Breast epithelium (tissue), 4 donors: ENCODE measurements around the gene APOA4. TPM values are rescaled to one million over a fixed set of nuclear protein-coding genes. Genes with fewer than 3 reads are reported as not detected.

Source experiments
- DNase-seq, 2 donors: peaks; one replicate each; pipeline ENCODE4 v3.0.0-alpha.2; 2019; ENCODE audit warnings: low spot score in 2 of 2
- H3K27ac ChIP-seq, 2 donors: fragments of 200-600 bp; sonication (generic) in 1 of 2; one replicate each; pipeline ENCODE4 v1.5.1; 2016 to 2019; ENCODE audit warnings: mild to moderate bottlenecking in 1 of 2
- H3K27me3 ChIP-seq, 2 donors: fragments of 200-600 bp; sonication (generic) in 1 of 2; one replicate each; pipeline versions ENCODE4 v1.5.1 to v1.6.0; 2017 to 2019; ENCODE audit warnings: control low read depth in 1 of 2, mild to moderate bottlenecking in 1 of 2
- H3K36me3 ChIP-seq: fragments of 200-600 bp; one replicate; pipeline ENCODE4 v1.5.1; 2019
- H3K4me1 ChIP-seq, 2 donors: fragments of 200-600 bp; sonication (generic); one replicate each; pipeline ENCODE4 v1.5.1; 2016 to 2019; ENCODE audit warnings: control low read depth in 1 of 2
- H3K4me3 ChIP-seq, 3 donors: fragments of 200-600 bp; sonication (generic); 1 replicate in 2 of 3; 2 replicates in 1 of 3; pipeline ENCODE4 v1.5.1; 2016 to 2019; ENCODE audit warnings: mild to moderate bottlenecking in 3 of 3, moderate library complexity in 2 of 3
- H3K9me3 ChIP-seq, 2 donors: fragments of 200-600 bp; sonication (generic) in 1 of 2; one replicate each; pipeline ENCODE4 v1.5.1; 2016 to 2019; ENCODE audit warnings: control low read depth in 1 of 2
- POLR2A ChIP-seq: fragments of 450-650 bp; IDR thresholded peaks from one replicate; pipeline ENCODE4 v1.6.1; 2016; ENCODE audit warnings: antibody characterized with exemption, mild to moderate bottlenecking, moderate library complexity
- POLR2AphosphoS5 ChIP-seq, 3 donors: sonication (generic); formaldehyde crosslinking; IDR thresholded peaks; one replicate each; pipeline ENCODE4 v1.6.1; 2017; ENCODE audit warnings: antibody characterized with exemption in 3 of 3
- intact Hi-C: fragments of 100-400 bp; cut with DNase I; formaldehyde crosslinking; loops from one replicate; pipeline ENCODE4 v1.15.1; 2023; ENCODE audit warnings: low total_unique reads
- total RNA-seq, 3 donors: library from RNA; depleted of rRNA; stranded (reverse); fragments of >200 nt; gene quantifications; one replicate each; pipeline ENCODE4 v1.1.0, GENCODE V29; 2016
- TF ChIP-seq, protein P1 (sequence below), 3 donors: fragments of 450-650 bp; IDR thresholded peaks; one replicate each; pipeline ENCODE4 v1.5.1; 2016 to 2017; ENCODE audit warnings: antibody characterized with exemption in 3 of 3, mild to moderate bottlenecking in 3 of 3, moderate library complexity in 3 of 3

The APOA4 gene
- total RNA-seq, 3 donors from 2014 or later: 0.33 TPM; not detected in 2

DNA sequence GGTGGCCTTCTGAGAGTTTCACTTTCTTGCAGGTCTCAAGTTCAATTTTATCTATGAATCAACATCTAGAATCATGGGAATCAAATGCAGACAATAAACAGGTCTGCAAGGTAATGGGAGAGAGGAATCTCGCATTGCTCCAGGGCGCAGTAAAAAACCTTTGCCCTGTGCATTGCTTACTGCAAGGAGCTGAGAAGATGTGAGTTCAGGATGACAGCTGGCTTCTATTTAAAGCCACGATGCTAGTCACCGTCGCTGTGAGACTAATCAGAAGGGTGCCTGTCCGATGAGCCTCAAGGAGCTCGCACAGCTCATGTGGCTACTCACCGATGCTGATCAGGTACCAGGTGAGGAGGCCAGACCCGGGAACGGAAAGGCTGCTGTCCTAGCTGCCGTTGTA, 44.5 kb upstream of the APOA4 start:
- TF ChIP-seq, protein P1, sequence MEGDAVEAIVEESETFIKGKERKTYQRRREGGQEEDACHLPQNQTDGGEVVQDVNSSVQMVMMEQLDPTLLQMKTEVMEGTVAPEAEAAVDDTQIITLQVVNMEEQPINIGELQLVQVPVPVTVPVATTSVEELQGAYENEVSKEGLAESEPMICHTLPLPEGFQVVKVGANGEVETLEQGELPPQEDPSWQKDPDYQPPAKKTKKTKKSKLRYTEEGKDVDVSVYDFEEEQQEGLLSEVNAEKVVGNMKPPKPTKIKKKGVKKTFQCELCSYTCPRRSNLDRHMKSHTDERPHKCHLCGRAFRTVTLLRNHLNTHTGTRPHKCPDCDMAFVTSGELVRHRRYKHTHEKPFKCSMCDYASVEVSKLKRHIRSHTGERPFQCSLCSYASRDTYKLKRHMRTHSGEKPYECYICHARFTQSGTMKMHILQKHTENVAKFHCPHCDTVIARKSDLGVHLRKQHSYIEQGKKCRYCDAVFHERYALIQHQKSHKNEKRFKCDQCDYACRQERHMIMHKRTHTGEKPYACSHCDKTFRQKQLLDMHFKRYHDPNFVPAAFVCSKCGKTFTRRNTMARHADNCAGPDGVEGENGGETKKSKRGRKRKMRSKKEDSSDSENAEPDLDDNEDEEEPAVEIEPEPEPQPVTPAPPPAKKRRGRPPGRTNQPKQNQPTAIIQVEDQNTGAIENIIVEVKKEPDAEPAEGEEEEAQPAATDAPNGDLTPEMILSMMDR (IDR thresholded peaks at IDR 0.05): no peak
- no peak for TF ChIP-seq POLR2AphosphoS5 (IDR thresholded peaks at IDR 0.05)
- no peak for TF ChIP-seq POLR2A
- no peaks in the 10 kb centered on the region for H3K4me1 ChIP-seq
- peaks cover under 1% of the 10 kb centered on the region for H3K36me3 ChIP-seq
- H3K27me3 ChIP-seq: no peaks in the 10 kb centered on the region
- no peaks in the 10 kb centered on the region for H3K9me3 ChIP-seq
- no peak overlapping the region for H3K4me3 ChIP-seq
- intact Hi-C loops: no loop called here
- no peak for DNase-seq
- H3K27ac ChIP-seq: no peak overlapping the region

DNA sequence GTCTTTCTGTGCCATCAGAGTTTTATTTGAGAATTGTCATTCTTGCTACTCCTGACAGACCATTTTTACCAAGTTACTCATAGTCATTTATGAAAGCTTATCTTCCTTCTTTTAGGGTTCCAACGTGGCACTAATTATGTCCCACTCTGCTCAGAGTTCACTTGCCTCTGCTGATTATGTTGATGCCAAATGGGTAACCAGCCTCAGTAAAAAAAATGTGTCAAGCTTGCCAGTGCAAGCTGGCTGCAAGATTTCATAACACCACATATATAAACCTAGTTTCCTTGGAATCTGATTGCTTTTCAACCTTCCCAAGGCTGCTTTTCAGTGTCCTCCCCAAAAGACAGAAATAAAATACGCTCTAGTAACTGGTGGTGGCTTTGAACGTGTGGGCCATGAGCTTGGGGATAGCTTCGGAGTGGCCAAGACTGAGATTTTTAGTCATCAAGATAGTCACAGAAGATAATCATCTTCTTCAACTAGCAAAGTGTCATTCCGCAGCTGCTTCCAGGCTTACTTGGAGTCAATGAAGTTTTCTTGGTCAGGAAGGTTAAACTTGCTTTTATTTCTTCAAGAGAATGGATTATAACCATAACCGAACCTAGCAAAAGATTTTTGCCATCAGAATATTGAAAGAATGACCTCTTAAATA, 43.8 kb upstream of the APOA4 start:
- TF ChIP-seq POLR2A (no peak), POLR2AphosphoS5 (IDR thresholded peaks at IDR 0.05) (no peak)
- TF ChIP-seq, protein P1 (IDR thresholded peaks at IDR 0.05): no peak
- Histone ChIP-seq H3K36me3 (no peaks in the 10 kb centered on the region), H3K4me3 (no peak overlapping the region), H3K27me3 (no peaks in the 10 kb centered on the region), H3K9me3 (no peaks in the 10 kb centered on the region), H3K27ac (no peak overlapping the region), H3K4me1 (no peaks in the 10 kb centered on the region)
- intact Hi-C loops: no loop called here
- no peak for DNase-seq

DNA sequence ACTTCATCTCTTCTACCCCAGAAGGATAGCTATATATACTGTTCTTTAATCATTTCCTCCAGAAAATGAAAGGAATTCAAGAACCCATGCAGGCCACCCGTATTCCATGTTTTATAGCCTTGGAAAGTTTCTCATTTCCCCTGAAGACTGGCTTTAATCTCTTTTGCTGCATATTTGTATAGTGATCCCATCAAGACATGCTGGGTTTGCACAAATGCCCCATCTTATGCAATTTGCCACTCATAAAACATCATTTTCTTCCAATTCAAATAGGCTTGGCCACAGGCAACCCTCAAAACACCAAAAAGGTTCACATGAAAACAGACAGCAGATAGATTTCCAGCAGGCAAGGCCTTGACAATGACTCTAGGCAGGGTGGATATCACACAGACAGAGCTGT, 42.6 kb upstream of the APOA4 start:
- Histone ChIP-seq H3K27me3 (no peaks in the 10 kb centered on the region), H3K4me1 (no peaks in the 10 kb centered on the region), H3K9me3 (no peaks in the 10 kb centered on the region), H3K27ac (no peak overlapping the region), H3K4me3 (no peak overlapping the region), H3K36me3 (no peaks in the 10 kb centered on the region)
- intact Hi-C loops: no loop called here
- no peak for DNase-seq
- TF ChIP-seq POLR2A: no peak
- TF ChIP-seq POLR2AphosphoS5 (IDR thresholded peaks at IDR 0.05): no peak
- TF ChIP-seq, protein P1 (IDR thresholded peaks at IDR 0.05): no peak

DNA sequence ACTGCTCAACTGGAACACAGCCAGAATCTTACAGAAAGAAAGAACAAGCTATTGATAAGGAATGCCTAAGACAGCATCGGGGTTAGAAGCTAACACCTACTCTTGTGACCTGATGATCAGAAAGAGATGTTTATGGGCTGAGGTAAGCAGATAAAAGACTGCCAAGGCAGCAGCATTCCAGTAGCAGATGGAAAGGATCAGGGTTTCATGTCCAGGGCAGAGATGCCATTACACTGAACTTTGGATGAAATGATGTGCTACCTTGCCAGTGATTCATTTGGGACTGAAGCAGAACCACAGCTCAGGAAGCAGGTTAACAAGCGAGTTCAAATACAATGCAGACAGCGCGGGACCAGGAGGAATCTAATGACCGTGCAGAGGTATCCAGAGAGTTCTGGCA, 41.4 kb upstream of the APOA4 start:
- TF ChIP-seq POLR2A (no peak), POLR2AphosphoS5 (IDR thresholded peaks at IDR 0.05) (no peak)
- TF ChIP-seq, protein P1 (IDR thresholded peaks at IDR 0.05): no peak
- no peaks in the 10 kb centered on the region for H3K36me3 ChIP-seq
- no peaks in the 10 kb centered on the region for H3K4me1 ChIP-seq
- H3K4me3 ChIP-seq: no peak overlapping the region
- DNase-seq: no peak
- no peak overlapping the region for H3K27ac ChIP-seq
- no peaks in the 10 kb centered on the region for H3K27me3 ChIP-seq
- intact Hi-C loops: no loop called here
- no peaks in the 10 kb centered on the region for H3K9me3 ChIP-seq

DNA sequence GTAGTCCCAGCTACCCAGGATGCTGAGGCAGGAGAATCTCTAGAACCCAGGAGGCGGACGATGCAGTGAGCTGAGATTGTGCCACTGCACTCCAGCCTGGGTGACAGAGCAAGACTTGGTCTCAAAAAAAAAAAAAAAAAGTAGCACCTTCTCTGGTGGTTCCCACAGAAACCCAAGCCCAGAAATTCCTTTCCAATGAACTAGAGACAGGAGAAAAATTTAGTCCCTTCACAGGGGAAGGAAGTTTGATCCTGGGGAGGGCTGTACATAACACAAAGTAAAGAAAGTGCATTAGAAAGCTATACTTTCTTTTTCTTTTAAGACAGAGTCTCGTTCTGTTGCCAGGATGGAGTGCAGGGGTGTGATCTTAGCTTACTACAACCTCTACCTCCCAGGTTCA, 39.8 kb upstream of the APOA4 start:
- no peak overlapping the region for H3K4me3 ChIP-seq
- H3K27me3 ChIP-seq: no peaks in the 10 kb centered on the region
- DNase-seq: no peak
- intact Hi-C loops: no loop called here
- H3K36me3 ChIP-seq: peaks cover 6% of the 10 kb centered on the region
- no peak overlapping the region for H3K27ac ChIP-seq
- no peaks in the 10 kb centered on the region for H3K9me3 ChIP-seq
- no peaks in the 10 kb centered on the region for H3K4me1 ChIP-seq
- TF ChIP-seq, protein P1 (IDR thresholded peaks at IDR 0.05): no peak
- TF ChIP-seq POLR2AphosphoS5 (IDR thresholded peaks at IDR 0.05) (no peak), POLR2A (no peak)
